HG02981 (cell line): ENCODE data around the gene TEX19.

Experiments used
- ATAC-seq: cut with Tn5 transposase; IDR thresholded peaks from one replicate; pipeline ENCODE4 v1.9.1; 2021; ENCODE audit warnings: mild to moderate bottlenecking, moderate library complexity; ENCODE audit not compliant: unreplicated experiment

TEX19 gene

DNA sequence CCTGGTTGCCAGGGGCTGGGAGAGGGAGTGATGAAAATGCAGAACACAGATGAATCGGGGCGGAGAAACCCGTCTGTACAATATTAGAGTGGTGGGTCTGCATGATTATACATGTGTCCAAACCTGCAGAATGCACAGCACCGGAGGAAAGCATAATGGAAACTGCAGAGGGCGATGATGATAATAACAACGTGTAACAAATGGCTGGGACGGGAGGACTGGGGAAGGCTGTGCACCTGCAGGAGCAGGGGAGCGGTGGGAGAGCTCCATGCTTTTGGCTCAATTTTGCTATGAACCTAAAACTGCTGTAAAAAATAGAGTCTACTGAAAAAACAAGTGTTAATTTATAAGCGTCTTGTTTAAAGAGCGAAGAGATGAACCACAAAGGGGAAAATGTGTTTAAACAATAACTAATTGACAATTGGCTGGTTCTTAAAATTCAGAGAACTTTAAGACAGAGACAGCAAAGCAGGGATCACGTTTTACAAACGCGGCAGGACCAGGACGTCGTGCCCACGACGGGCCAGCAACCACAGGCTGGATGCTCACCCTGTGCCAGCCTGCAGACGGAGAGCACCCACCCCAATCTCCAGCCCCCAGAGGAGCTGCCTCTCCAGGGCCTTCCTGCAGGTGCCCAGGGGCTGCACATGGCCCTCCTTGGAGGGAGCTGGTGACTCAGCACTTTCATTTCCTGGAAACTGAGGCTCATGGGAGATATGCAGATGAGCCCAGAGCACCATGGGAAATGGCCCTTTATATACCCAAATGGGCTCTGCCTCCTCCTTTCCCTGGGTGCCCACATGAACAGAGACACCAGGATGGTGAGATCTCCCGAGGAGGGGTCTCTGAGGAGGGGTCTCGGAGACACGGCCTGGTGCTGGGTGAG lies at the start of gene TEX19:
TSS of gene TEX19 (plus strand) at position 783 of the 886 bp plus-strand sequence. CDS start 2,904 bp downstream, outside the sequence.
- no peak for ATAC-seq

- ATAC-seq = no peak
Observed at GRCh38 chr17:82309656-82310570, 49.1 kb upstream of the TEX19 start.

- ATAC-seq = no peak
Observed at GRCh38 chr17:82310877-82311276, 48.2 kb upstream of the TEX19 start.

DNA sequence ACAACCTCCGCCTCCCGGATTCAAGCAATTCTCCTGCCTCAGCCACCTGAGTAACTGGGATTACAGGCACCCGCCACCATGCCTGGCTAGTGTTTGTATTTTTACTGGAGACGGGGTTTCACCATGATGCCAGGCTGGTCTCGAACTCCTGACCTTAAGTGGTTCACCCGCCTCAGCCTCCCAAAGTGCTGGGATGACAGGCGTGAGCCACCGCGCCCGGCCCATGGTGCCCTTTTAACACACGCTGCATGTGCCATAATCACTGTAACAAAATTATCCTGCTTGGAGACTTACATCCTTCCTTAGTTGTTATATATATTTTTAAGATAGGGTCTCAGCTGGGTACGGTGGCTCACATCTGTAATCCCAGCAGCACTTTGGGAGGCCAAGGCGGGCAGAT lies 47.1 kb upstream of the TEX19 start:
- ATAC-seq = no peak

GRCh38 chr17:82313195-82314011 lies 45.6 kb upstream of the TEX19 start:
- no peak for ATAC-seq

GRCh38 chr17:82314012-82314726 lies 44.9 kb upstream of the TEX19 start:
- no peak for ATAC-seq

- no peak for ATAC-seq
Observed at GRCh38 chr17:82314727-82315605, 44.1 kb upstream of the TEX19 start.

GRCh38 chr17:82315703-82316358 lies 43.2 kb upstream of the TEX19 start:
- ATAC-seq = no peak

- no peak for ATAC-seq
Observed at GRCh38 chr17:82316651-82317393, 42.2 kb upstream of the TEX19 start.

- ATAC-seq = no peak
Observed at GRCh38 chr17:82317394-82318168, 41.5 kb upstream of the TEX19 start, which contains the start of gene CD7. TSS of gene CD7 (minus strand) at chr17:82317608. CDS start at chr17:82317495, 113 bp downstream.

- no peak for ATAC-seq
Observed at GRCh38 chr17:82318169-82318498, 40.9 kb upstream of the TEX19 start.

DNA sequence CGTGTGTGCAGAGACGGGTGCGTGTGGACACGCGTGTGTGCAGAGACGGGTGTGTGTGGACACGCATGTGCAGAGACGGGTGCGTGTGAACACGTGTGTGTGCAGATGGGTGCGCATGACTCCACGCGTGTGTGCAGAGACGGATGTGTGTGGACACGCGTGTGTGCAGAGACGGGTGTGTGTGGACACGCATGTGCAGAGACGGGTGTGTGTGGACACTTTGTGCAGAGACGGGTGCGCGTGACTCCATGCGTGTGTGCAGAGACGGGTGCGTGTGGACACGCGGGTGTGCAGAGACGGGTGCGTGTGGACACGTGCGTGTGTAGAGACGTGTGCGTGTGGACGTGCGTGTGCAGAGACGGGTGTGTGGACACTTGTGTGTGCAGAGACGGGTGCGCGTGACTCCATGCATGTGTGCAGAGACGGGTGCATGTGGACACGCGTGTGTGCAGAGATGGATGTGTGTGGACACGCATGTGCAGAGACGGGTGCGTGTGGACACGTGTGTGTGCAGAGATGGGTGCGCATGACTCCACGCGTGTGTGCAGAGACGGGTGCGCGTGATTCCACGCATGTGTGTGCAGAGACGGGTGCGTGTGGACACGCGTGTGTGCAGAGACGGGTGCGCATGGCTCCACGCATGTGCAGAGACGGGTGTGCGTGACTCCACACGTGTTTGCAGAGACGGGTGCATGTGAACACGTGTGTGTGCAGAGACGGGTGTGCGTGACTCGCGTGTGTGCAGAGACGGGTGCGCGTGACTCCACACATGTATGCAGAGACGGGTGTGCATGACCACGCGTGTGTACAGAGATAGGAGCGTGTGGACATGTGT lies 40.1 kb upstream of the TEX19 start:
- ATAC-seq = no peak

DNA sequence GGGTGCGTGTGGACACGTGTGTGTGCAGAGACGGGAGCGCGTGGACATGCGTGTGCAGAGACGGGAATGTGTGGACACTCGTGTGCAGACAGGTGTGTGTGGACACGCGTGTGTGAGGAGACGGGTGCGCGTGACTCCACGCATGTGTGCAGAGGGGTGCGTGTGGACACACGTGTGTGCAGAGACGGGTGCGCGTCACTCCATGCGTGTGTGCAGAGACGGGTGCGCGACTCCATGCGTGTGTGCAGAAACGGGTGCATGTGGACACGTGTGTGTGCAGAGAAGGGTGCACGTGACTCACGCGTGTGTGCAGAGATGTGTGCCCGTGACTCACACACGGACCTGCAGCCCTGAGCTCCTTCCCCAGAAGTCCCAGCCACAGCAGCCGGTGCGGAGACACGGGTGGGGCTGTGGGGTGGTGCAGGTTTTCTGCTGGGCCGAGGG lies 39.4 kb upstream of the TEX19 start:
- ATAC-seq = no peak

- no peak for ATAC-seq
Observed at GRCh38 chr17:82320140-82320840, 38.8 kb upstream of the TEX19 start.
